ENCODE measurements around the gene CPNE4.
A peak's percentile ranks its signal among the peaks of the same experiment; 100 is the strongest.
"Not testable (repeated sequence)": the region's sequence is repeated elsewhere in the genome, so short reads cannot be mapped to it uniquely, and the experiment has no call there.

CPNE4 gene

DNA sequence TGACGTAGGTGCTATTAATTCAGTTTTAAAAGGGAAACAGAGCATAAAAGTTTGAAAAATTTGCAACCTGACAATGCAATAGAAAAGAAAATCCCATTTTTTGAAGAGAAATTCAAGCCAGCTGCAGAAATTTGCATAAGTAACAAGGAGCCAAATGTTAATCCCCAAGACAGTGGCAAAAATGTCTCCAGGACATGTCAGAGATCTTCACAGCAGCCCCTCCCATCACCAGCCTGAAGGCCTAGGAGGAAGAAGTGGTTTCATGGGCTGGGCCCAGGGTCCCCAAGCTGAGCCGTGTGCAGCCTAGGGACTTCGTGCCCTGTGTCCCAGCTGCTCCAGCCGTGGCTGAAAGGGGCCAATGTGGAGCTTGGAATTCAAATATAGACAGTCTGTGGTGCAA, 148.9 kb downstream of the CPNE4 start:
- H3K36me3 Mint-ChIP-seq, H3K4me1 Mint-ChIP-seq, H3K27me3 Mint-ChIP-seq, H3K4me3 Mint-ChIP-seq, H3K9me3 Mint-ChIP-seq, H3K27ac Mint-ChIP-seq: not testable (repeated sequence)

DNA sequence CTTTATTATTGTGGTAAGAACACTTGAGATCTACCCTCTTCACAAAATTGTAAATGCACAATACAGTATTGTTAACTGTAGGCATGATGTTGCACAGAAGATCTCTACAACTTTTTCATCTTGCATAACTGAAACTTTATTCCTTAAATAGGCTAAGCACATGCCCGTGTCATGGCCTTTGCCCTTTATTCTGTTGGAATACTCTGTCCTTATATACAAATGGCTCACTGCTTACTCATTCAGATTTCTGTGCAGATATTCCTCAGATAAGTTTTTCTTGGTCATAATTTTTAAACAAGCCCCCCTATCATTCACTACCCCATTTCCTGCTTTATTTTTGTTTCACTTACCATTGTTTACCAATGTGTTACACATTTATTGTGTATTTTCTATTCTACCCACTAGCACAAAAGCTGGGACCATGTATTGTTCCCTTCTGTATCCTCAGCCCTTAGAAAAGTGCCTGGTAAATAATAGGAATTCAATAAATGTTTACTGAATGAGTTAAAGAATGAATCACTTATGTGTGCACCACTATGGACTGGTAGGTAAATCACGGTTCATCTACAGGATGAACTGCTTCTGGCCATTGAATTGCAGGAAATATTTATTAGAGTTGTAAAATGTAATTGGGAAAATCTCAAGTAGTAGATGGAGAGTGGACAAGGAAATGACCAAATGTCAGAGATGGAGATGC, 151.0 kb downstream of the CPNE4 start:
- H3K4me3 Mint-ChIP-seq: no peak overlapping the region
- H3K27ac Mint-ChIP-seq: no peak overlapping the region
- H3K36me3 Mint-ChIP-seq: no peaks in the 10 kb centered on the region
- no peaks in the 10 kb centered on the region for H3K9me3 Mint-ChIP-seq
- H3K4me1 Mint-ChIP-seq: no peaks in the 10 kb centered on the region
- no peaks in the 10 kb centered on the region for H3K27me3 Mint-ChIP-seq

DNA sequence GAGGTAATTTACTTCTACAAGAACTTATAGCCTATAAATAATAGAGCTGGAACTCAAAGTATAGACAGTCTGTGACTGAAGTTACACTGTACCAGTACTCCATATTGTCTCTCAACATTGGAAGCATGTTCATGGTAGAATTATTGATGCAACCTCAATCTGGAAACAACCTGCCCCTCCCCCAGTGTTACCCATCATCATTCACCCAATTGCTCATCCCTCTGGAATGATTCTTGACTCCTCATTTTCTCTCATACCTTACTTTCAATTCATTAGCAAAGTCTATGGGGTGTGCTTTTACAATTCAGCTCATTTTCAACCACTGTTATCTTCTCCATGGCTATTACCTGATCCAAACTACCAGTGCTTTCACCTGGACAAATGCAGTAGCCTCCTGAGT, 151.7 kb downstream of the CPNE4 start:
- Mint-ChIP-seq H3K27me3 (no peaks in the 10 kb centered on the region), H3K4me1 (no peaks in the 10 kb centered on the region), H3K4me3 (no peak overlapping the region), H3K27ac (no peak overlapping the region), H3K36me3 (no peaks in the 10 kb centered on the region), H3K9me3 (no peaks in the 10 kb centered on the region)

DNA sequence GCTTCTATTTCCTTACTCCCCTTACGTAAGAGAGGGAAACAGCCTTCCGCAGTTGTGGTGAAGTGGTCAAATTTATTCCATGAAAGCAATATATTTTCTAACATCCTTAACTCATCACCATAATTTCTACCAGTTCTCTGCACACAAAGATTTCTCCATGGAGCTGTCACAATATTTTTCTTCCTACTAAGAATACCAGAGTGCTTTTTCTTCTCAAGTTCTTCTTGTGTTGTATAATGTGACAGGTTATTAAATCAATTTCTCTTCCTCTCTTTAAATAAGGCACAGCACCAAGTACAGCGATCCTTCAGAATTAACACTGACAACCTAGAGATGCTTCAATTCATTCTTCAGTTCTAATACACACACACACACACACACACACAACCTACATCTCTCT, 153.0 kb downstream of the CPNE4 start:
- no peaks in the 10 kb centered on the region for H3K27me3 Mint-ChIP-seq
- no peak overlapping the region for H3K4me3 Mint-ChIP-seq
- no peak overlapping the region for H3K27ac Mint-ChIP-seq
- H3K9me3 Mint-ChIP-seq: no peaks in the 10 kb centered on the region
- H3K36me3 Mint-ChIP-seq: no peaks in the 10 kb centered on the region
- no peaks in the 10 kb centered on the region for H3K4me1 Mint-ChIP-seq

DNA sequence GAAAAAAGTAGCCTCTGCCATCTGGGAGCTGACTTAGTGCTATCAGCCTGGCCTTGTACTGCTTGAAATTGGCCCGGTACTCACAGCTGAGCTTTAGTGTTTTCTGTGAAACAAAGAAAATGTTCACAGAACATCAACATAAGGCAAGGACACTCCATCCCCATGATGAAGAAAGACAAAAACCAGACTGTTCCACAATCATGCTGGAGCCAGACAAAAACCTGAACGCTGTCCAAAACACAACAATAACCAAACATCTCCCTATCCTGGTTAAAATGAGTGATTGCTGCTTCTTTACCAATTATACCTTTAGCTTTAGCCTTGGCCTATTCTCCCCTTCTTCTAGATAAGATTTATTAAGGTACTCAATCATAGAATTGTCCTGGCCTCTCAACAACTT, 153.9 kb downstream of the CPNE4 start:
- Mint-ChIP-seq H3K9me3 (no peaks in the 10 kb centered on the region), H3K4me3 (no peak overlapping the region), H3K36me3 (no peaks in the 10 kb centered on the region), H3K27ac (no peak overlapping the region), H3K27me3 (no peaks in the 10 kb centered on the region), H3K4me1 (no peaks in the 10 kb centered on the region)

DNA sequence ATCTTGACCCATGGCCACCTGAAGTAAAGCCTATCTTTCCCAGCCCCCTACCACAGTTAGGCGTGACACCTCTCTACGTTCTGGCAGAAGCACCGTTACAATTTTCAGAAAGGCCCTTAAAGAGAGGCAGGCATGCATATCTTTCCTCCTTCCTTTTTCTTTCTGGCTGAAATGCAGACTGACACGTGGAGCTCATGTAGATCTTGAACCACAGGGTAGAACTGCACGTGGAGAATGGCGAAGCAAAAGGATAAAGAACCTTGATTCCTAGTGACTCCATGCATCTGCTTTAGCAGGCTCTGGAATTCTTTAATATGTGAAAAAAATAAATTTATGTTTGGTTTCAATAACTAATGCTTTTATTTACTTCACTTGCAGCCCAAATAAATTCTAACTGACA, 166.6 kb downstream of the CPNE4 start:
- Mint-ChIP-seq H3K27ac (no peak overlapping the region), H3K4me3 (no peak overlapping the region)

DNA sequence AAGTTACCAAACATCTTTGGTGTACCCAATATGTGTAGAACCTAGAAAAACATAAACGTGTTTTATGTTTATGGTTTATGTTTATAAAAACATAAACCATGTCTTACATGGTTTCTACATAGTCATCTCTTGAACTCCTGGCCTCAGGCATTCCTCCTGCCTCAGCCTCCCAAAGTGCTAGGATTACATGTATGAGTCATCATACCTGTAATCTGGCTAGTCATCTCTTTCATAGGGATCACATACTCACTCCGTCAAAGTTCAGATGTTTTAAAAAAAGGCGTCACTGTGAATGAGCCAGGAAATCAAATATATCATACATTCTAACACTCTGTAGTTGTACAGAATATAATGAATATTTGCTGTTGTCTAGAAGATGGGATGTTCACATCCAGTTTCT, 178.6 kb downstream of the CPNE4 start:
- H3K4me3 Mint-ChIP-seq: no peak overlapping the region
- H3K9me3 Mint-ChIP-seq: no peaks in the 10 kb centered on the region
- H3K4me1 Mint-ChIP-seq: no peaks in the 10 kb centered on the region
- H3K27me3 Mint-ChIP-seq: peaks cover 2% of the 10 kb centered on the region
- no peaks in the 10 kb centered on the region for H3K36me3 Mint-ChIP-seq
- no peak overlapping the region for H3K27ac Mint-ChIP-seq

More for the DNA sequence above, 166.6 kb downstream of the CPNE4 start:
- no peaks in the 10 kb centered on the region for H3K4me1 Mint-ChIP-seq
- no peaks in the 10 kb centered on the region for H3K27me3 Mint-ChIP-seq
- no peaks in the 10 kb centered on the region for H3K36me3 Mint-ChIP-seq
- no peaks in the 10 kb centered on the region for H3K9me3 Mint-ChIP-seq

DNA sequence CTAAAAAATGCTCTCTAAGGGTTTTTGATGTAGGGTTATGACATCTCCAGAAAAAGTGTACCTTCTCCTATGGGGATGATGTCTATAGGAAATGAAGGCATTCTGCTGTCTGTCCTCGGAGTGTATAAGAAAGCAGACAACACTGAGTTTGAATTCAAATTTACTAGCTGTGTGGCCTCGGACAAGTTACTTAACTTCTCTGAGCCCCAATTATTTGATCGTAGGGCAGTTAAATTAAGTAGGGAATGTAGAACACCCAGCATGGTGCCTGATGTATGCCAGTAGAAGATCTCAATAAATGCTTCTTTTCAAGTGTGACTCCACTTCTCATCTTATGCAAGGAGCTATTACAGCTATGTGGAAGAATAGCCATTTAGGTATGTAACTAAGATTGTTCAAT, 184.6 kb downstream of the CPNE4 start:
- Mint-ChIP-seq H3K9me3 (no peaks in the 10 kb centered on the region), H3K4me1 (no peaks in the 10 kb centered on the region), H3K4me3 (no peak overlapping the region), H3K27ac (peak overlapping the region; percentile 37), H3K27me3 (peaks cover 1% of the 10 kb centered on the region), H3K36me3 (no peaks in the 10 kb centered on the region)

DNA sequence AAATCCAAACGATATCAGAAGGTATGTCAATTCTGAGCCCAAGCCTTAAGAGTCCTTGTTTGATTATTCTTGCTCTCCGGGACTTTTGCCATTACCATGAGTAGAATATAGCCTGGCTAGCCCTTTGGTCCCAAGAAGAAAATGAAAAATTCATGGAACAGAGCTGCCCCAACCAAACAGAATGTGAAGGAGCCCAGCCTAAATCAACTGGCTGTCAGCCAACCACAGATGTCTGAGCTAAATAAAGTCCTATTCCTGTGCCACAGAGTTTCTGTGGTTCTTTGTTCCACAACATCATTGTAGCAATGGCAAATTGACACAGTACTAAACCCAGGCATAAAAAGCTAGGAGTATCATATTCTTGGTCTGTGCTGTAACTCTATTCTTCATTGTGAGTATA, 185.2 kb downstream of the CPNE4 start:
- Mint-ChIP-seq H3K4me1 (no peaks in the 10 kb centered on the region), H3K27ac (no peak overlapping the region), H3K9me3 (no peaks in the 10 kb centered on the region), H3K27me3 (peaks cover 1% of the 10 kb centered on the region), H3K36me3 (no peaks in the 10 kb centered on the region), H3K4me3 (no peak overlapping the region)

DNA sequence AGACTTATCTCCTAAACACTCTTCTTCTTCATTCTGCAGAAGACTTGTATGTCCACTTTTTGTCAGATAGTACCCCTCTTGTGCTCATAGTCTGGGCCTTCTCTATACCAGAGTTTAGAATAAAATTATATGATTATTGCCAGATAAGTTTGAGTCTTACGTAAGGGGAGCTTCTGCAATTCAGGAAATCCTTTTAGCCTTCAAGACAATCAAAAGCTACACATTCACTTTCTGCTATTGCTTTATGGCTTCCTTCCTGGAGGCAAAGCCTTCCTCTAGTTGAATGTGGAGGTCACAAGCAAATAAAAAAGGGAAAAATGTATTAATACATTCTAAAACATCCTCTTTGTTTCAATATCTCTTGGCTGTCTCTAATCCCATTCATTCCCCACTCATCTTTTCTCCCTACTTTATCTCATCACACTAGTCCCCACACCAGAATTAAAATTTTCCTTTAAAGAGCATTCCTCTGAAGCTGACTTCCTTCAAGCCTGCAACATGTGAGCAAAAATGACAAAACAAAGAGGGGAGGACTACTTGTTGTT, 186.8 kb downstream of the CPNE4 start:
- no peak overlapping the region for H3K27ac Mint-ChIP-seq
- H3K9me3 Mint-ChIP-seq: no peaks in the 10 kb centered on the region
- peaks cover 1% of the 10 kb centered on the region for H3K27me3 Mint-ChIP-seq
- no peak overlapping the region for H3K4me3 Mint-ChIP-seq
- H3K4me1 Mint-ChIP-seq: no peaks in the 10 kb centered on the region
- no peaks in the 10 kb centered on the region for H3K36me3 Mint-ChIP-seq

DNA sequence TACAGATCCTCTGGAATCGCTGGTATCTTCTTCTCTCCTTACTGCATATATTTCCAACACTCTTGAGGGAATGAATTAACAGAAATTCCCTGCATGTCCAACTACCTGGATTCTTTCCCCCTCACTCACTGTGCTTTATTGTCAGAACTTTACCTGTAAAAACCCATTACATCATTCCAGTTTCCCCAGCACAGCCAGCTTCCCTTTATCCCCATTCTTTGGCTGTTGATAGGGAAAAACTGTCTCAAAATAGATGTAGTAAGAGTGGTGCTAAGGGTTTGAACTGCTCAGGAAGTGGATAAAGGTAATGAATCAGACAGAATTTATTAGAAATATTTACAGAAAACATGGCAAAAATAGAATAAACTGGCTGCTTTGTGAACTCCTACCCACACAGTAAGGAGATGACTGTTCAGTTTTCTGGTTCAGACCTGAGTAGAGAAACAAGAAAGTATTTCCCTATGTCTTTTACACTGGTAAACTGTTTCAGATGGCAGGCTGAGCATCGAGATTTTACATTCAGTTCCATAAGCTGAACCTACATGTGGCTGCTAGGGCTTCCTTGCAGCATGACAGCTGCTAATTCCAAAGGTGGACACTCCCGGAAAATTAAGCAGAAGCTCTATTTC, 188.4 kb downstream of the CPNE4 start:
- H3K9me3 Mint-ChIP-seq: no peaks in the 10 kb centered on the region
- no peaks in the 10 kb centered on the region for H3K36me3 Mint-ChIP-seq
- H3K27ac Mint-ChIP-seq: no peak overlapping the region
- H3K4me1 Mint-ChIP-seq: no peaks in the 10 kb centered on the region
- peaks cover 1% of the 10 kb centered on the region for H3K27me3 Mint-ChIP-seq
- no peak overlapping the region for H3K4me3 Mint-ChIP-seq

DNA sequence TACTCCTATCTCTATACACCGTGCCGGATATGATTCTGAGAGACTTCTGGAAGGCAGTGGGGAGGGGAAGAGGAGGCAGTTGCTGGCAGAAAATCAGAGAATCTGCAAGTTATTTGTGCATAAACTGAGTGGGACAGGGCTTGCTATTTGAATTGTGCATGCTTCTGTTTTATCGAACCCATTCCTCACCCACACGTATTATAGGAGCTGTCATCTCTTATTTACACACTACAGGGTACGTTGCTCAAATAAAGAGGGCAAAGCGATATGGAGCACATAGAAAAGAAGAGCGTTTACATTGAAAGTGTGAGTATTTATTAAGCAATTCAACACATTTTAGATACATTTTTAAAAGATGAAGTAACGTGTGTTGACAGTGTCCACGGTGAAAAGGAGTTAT, 191.6 kb downstream of the CPNE4 start:
- H3K27me3 Mint-ChIP-seq: peaks cover under 1% of the 10 kb centered on the region
- H3K4me1 Mint-ChIP-seq: no peaks in the 10 kb centered on the region
- H3K9me3 Mint-ChIP-seq: no peaks in the 10 kb centered on the region
- H3K4me3 Mint-ChIP-seq: no peak overlapping the region
- no peaks in the 10 kb centered on the region for H3K36me3 Mint-ChIP-seq
- no peak overlapping the region for H3K27ac Mint-ChIP-seq

DNA sequence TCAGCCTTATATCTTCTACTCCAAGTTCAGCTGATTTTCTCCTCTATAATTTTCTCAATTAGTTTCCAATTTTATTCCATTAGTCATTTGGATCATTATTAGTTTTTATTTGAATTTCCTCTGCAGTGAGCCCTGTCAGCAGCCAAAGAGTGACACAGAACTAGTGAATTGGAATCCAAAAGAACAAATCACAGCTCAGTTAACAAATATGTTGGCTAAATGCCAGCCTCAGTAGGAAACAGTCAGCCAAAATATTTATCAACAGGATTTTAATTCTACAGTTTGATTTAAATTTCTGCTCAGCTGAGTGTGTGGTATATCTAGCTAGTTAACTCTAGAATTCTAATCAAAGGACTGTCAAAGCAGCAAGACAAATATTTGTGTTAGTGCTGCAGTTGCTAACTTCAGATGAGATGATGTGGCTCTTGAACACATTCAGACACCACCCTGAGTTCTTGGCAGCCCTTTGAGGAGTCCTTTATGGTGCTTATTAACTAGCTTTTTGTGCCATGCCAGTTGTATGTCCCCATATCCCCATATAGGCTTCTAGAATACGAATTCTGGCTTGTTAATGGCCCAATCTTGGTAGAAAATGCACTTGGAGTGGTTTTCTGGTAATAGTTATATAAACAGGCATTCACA, 194.5 kb downstream of the CPNE4 start:
- H3K9me3 Mint-ChIP-seq: no peaks in the 10 kb centered on the region
- no peak overlapping the region for H3K27ac Mint-ChIP-seq
- H3K36me3 Mint-ChIP-seq: no peaks in the 10 kb centered on the region
- H3K4me1 Mint-ChIP-seq: no peaks in the 10 kb centered on the region
- H3K27me3 Mint-ChIP-seq: peaks cover 9% of the 10 kb centered on the region
- no peak overlapping the region for H3K4me3 Mint-ChIP-seq

DNA sequence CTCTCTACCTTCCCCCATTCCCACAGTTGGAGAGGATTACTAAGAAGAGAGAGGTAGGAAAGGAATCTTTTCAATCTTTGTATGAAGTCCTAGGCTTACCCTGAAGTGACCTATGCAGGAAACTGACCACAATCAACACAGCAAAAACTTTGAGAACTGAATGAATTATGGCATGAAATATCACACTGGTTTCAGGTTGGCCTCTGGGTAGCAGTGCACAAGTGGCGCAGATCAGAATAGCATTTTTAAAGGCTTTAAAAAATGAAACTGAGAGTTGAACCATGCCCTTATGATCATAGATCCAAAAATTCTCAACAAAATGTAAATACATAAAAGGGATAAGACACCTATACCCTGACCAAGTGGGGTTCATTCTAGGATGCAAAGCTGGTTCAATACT, 198.9 kb downstream of the CPNE4 start:
- no peak overlapping the region for H3K27ac Mint-ChIP-seq
- no peak overlapping the region for H3K4me3 Mint-ChIP-seq
- peaks cover 9% of the 10 kb centered on the region for H3K27me3 Mint-ChIP-seq
- no peaks in the 10 kb centered on the region for H3K36me3 Mint-ChIP-seq
- H3K9me3 Mint-ChIP-seq: no peaks in the 10 kb centered on the region
- H3K4me1 Mint-ChIP-seq: no peaks in the 10 kb centered on the region

DNA sequence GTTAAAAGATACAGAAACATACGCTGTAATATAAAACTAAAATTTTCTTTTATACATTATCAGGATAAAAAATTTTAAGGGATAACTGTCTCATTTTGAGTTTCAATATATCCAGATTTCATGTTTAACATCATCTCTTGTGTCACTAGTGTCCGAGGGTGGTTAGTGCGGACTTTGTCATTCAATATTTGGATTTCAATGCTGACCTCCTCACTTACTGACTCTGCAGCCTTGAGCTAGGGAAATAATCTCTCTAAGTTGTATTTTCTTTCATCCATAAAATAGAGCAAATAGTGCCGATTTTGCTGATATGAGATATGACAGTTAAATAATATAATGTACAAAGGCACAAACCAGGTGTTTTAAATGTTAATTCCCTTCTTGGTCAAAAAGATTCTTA, 203.2 kb downstream of the CPNE4 start:
- H3K4me3 Mint-ChIP-seq: no peak overlapping the region
- H3K27ac Mint-ChIP-seq: no peak overlapping the region
- no peaks in the 10 kb centered on the region for H3K9me3 Mint-ChIP-seq
- no peaks in the 10 kb centered on the region for H3K36me3 Mint-ChIP-seq
- H3K27me3 Mint-ChIP-seq: peaks cover 6% of the 10 kb centered on the region
- no peaks in the 10 kb centered on the region for H3K4me1 Mint-ChIP-seq

DNA sequence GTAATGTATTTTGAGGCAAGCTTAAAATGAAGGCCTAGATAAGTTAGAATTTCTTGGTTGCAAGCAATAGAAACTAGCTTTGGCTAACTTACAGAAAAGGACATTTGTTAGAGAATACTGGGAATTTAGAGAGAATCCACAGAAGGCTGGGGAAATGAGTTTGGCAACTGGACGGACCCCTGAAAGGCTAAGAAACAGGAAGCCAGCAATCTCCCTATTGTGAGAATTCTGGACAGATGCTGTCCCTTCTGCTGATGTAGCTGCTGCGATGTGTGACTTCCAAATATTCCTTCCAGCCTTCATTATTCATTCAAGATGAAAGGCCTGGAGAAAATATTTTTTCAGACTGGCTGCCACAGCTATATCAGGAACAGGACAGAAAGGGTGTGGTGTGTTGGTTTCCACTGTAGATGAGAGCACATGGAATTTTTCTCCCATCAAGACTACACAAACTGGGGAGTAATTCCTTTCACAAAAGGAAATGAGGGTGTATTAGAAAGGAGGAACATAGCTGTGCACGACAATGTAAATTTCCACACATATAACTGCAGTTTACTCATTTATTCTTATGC, 213.5 kb downstream of the CPNE4 start:
- H3K27ac Mint-ChIP-seq: no peak overlapping the region
- peaks cover 4% of the 10 kb centered on the region for H3K27me3 Mint-ChIP-seq
- H3K4me3 Mint-ChIP-seq: no peak overlapping the region
- H3K4me1 Mint-ChIP-seq: no peaks in the 10 kb centered on the region
- H3K9me3 Mint-ChIP-seq: no peaks in the 10 kb centered on the region
- no peaks in the 10 kb centered on the region for H3K36me3 Mint-ChIP-seq

All from activated naive CD4-positive, alpha-beta T cell treated with anti-CD3 and anti-CD28 coated beads, Interleukin-2, amount 50 U/mL, for 24 hours (primary cell).